IMR-90 (cell line): Measurements from ENCODE around the gene NREP. TPM values are rescaled to one million over a fixed set of nuclear protein-coding genes. Genes with fewer than 3 reads are reported as not detected.

Experiments used
- ATAC-seq: fragments of 200-7000 bp; cut with Tn5 transposase; 2 replicates; pipeline ENCODE4 v1.9.1; 2020; ENCODE audit warnings: low read depth, mild to moderate bottlenecking, moderate library complexity
- BruUV-seq: library from RNA; stranded (reverse); fragments of 400-500 nt; replicated peaks from 2 replicates; lab custom pipeline; 2021; lab: Mats Ljungman, UMichigan
- CTCF ChIA-PET: fragments of 300-600 bp; formaldehyde crosslinking; extraction: SDS; loops from one replicate; lab custom pipeline; 2021; ENCODE audit warnings: antibody characterized with exemption; lab: Yijun Ruan, JAX
- POLR2A ChIA-PET: fragments of 300-600 bp; sonication (Branson Sonifier 250); formaldehyde crosslinking; loops from one replicate; lab custom pipeline; 2022; ENCODE audit warnings: antibody characterized with exemption; ENCODE audit not compliant: unreplicated experiment; lab: Charles Lee
- DNase-seq: peaks from one replicate; pipeline ENCODE4 v3.0.0; 2013
- H2AFZ ChIP-seq: replicated peaks from 2 replicates; pipeline ENCODE3; 2013; ENCODE audit warnings: low read length, mild to moderate bottlenecking; ENCODE audit not compliant: poor library complexity
- H2AK5ac ChIP-seq: 2 replicates; pipeline ENCODE4 v1.6.1; 2013; ENCODE audit warnings: low read depth, low read length, inconsistent platforms
- H2AK9ac ChIP-seq: replicated peaks from 2 replicates; pipeline ENCODE3; 2013; ENCODE audit warnings: mild to moderate bottlenecking, low read depth, low read length, moderate library complexity; ENCODE audit not compliant: poor library complexity
- H2BK120ac ChIP-seq: 2 replicates; pipeline ENCODE4 v1.6.1; 2013; ENCODE audit warnings: low read depth, low read length, inconsistent platforms
- H2BK15ac ChIP-seq: 3 replicates; pipeline ENCODE4 v1.6.1; 2013; ENCODE audit warnings: low read depth, low read length, inconsistent platforms
- H2BK20ac ChIP-seq: 2 replicates; pipeline ENCODE4 v1.6.1; 2013; ENCODE audit warnings: low read depth, mild to moderate bottlenecking, inconsistent platforms, low read length, moderate library complexity
- H2BK5ac ChIP-seq: 2 replicates; pipeline ENCODE4 v1.6.1; 2013; ENCODE audit warnings: mild to moderate bottlenecking, low read depth, low read length, inconsistent platforms; ENCODE audit not compliant: poor library complexity, severe bottlenecking
- H3K14ac ChIP-seq: replicated peaks from 2 replicates; pipeline ENCODE4 v1.6.1; 2013; ENCODE audit warnings: low read depth, low read length, inconsistent platforms
- H3K18ac ChIP-seq: 2 replicates; pipeline ENCODE4 v1.6.1; 2013; ENCODE audit warnings: low read depth, low read length, control low read depth
- H3K23ac ChIP-seq: 2 replicates; pipeline ENCODE4 v1.6.1; 2013; ENCODE audit warnings: low read depth, low read length, inconsistent platforms
- H3K27ac ChIP-seq: 2 replicates; pipeline ENCODE4 v1.5.1; 2013; ENCODE audit warnings: mild to moderate bottlenecking, control low read depth, low read length; ENCODE audit not compliant: insufficient read depth
- H3K27me3 ChIP-seq: 2 replicates; pipeline ENCODE4 v1.6.1; 2013; ENCODE audit warnings: low read length; ENCODE audit not compliant: control insufficient read depth, insufficient read depth
- H3K36me3 ChIP-seq: 2 replicates; pipeline ENCODE4 v1.6.1; 2013; ENCODE audit warnings: low read length, mixed read lengths; ENCODE audit not compliant: control insufficient read depth, insufficient read depth
- H3K4ac ChIP-seq: 2 replicates; pipeline ENCODE4 v1.6.1; 2013; ENCODE audit warnings: low read depth, low read length, inconsistent platforms
- H3K4me1 ChIP-seq: 2 replicates; pipeline ENCODE4 v1.6.1; 2013; ENCODE audit warnings: low read length, mixed read lengths; ENCODE audit not compliant: control insufficient read depth, insufficient read depth
- H3K4me2 ChIP-seq: 2 replicates; pipeline ENCODE4 v1.6.1; 2013; ENCODE audit warnings: low read depth, mild to moderate bottlenecking, control low read depth, low read length, moderate library complexity
- H3K4me3 ChIP-seq: 2 replicates; pipeline ENCODE4 v1.5.1; 2013; ENCODE audit warnings: low read depth, mild to moderate bottlenecking, control low read depth, low read length, moderate library complexity; ENCODE audit not compliant: insufficient read depth
- H3K56ac ChIP-seq: 2 replicates; pipeline ENCODE4 v1.6.1; 2013; ENCODE audit warnings: low read length, inconsistent platforms; ENCODE audit not compliant: insufficient read depth; ENCODE audit errors: extremely low read depth
- H3K79me1 ChIP-seq, 2 experiments: 2 replicates each; pipeline ENCODE4 v1.6.1; 2013; ENCODE audit warnings: low read length in 2 of 2, inconsistent platforms in 1 of 2, low read depth in 1 of 2
- H3K9ac ChIP-seq: 2 replicates; pipeline ENCODE4 v1.6.1; 2013; ENCODE audit warnings: low read depth, low read length, control low read depth
- H3K9me1 ChIP-seq: 2 replicates; pipeline ENCODE4 v1.6.1; 2013; ENCODE audit warnings: low read length, inconsistent platforms; ENCODE audit not compliant: insufficient read depth
- H3K9me3 ChIP-seq: 2 replicates; pipeline ENCODE4 v1.6.1; 2013; ENCODE audit warnings: low read length; ENCODE audit not compliant: control insufficient read depth, insufficient read depth
- H4K20me1 ChIP-seq: 2 replicates; pipeline ENCODE4 v1.6.1; 2013; ENCODE audit warnings: low read length, inconsistent platforms; ENCODE audit not compliant: insufficient read depth
- H4K5ac ChIP-seq: 2 replicates; pipeline ENCODE4 v1.6.1; 2013; ENCODE audit warnings: mild to moderate bottlenecking, low read depth, low read length, control low read depth
- H4K8ac ChIP-seq, 2 experiments: 2 replicates each; pipeline ENCODE4 v1.6.1; 2013; ENCODE audit warnings: low read depth in 2 of 2, low read length in 2 of 2, control low read depth in 1 of 2, inconsistent platforms in 1 of 2
- H4K91ac ChIP-seq: 2 replicates; pipeline ENCODE4 v1.6.1; 2013; ENCODE audit warnings: low read depth, low read length, inconsistent platforms; ENCODE audit not compliant: insufficient read depth
- MAFK ChIP-seq: IDR thresholded peaks from 2 replicates; pipeline ENCODE4 v1.6.1; 2012; ENCODE audit warnings: low read depth, low read length, improper control_type of control experiment
- MXI1 ChIP-seq: IDR thresholded peaks from 2 replicates; pipeline ENCODE4 v1.6.1; 2012; ENCODE audit warnings: low read depth, mild to moderate bottlenecking, low read length, moderate library complexity, borderline replicate concordance
- WGBS, 2 experiments: methylation state at CpG; one replicate each; pipeline versions ENCODE4 v1.1.5 to v1.1.7; 2013; ENCODE audit warnings: missing lambda C conversion rate in 2 of 2; ENCODE audit not compliant: insufficient read length in 1 of 2; ENCODE audit errors: extremely low coverage in 2 of 2; 5-methylcytosine and 5-hydroxymethylcytosine counted together
- dilution Hi-C: fragments of 300-500 bp; cut with HindIII; formaldehyde crosslinking; loops from one replicate; pipeline ENCODE4 v1.14.3; 2018; ENCODE audit warnings: low sequenced_read_pairs; ENCODE audit not compliant: unreplicated experiment
- in situ Hi-C: fragments of 300-500 bp; cut with MboI; formaldehyde crosslinking; loops from 3 replicates; pipeline ENCODE4 v1.14.3; 2019; ENCODE audit warnings: low sequenced_read_pairs, inconsistent platforms, mixed read lengths
- intact Hi-C: fragments of 100-400 bp; cut with micrococcal nuclease; formaldehyde crosslinking; loops from 2 replicates; pipeline ENCODE4 v1.10.0; 2022
- polyA plus RNA-seq, 3 experiments: library from polyadenylated mRNA; depleted of rRNA; stranded (reverse); fragments of >200 nt; gene quantifications; 2 replicates each; pipeline ENCODE4 v1.2.3, GENCODE V29; 2012; ENCODE audit warnings: low replicate concordance in 1 of 3
- total RNA-seq: library from RNA; depleted of rRNA; stranded (reverse); fragments of >200 nt; gene quantifications from 2 replicates; pipeline ENCODE4 v1.2.3, GENCODE V29; 2012
- TF ChIP-seq, protein P1 (sequence below): conservative IDR thresholded peaks from 2 replicates; pipeline ENCODE4 v1.5.1; 2012; ENCODE audit warnings: mild to moderate bottlenecking, low read depth, low read length, improper control_type of control experiment
- TF ChIP-seq, protein P2 (sequence below): fragments of 150-350 bp; IDR thresholded peaks from 2 replicates; pipeline ENCODE4 v1.6.1; 2016; ENCODE audit warnings: low read depth, mild to moderate bottlenecking, low read length, moderate library complexity, borderline replicate concordance

The NREP gene
- total and polyA plus RNA-seq, 2 of the 4 experiments (the other 2 are of a cell fraction): 178 to 277 TPM

DNA sequence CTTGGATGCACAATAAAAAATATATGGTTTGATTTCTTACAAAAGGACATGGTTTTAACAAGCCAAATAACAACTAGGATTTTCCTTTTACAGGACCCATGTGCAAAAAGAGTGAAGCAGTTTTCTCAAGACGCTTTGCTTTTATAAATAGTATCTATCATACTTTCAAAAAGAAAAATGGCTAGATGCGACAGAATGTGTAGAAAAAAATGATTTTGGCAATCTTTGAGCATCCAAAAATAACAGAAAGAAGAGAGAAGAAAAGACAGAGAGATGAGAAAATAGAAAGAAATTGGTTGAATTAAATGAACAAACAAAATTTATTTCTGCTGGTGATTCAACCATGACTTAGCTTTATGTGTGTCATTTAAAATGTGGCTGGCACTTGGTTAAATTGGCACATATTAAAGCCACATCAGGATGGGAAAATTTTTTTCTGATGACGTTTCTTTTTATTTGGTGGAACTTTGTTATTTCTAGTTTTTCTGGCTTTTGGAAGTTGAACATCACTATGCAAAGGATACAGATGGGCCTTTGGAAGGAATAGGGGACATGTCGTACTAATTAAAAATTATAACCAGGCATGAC lies 35.6 kb upstream of the NREP start:
- no peak overlapping the region for H3K14ac ChIP-seq
- H3K18ac ChIP-seq: no peak overlapping the region
- H3K36me3 ChIP-seq: no peaks in the 10 kb centered on the region
- H3K27ac ChIP-seq: no peak overlapping the region
- no peak overlapping the region for H2AK9ac ChIP-seq
- peak; percentile 29 for DNase-seq
- no peak overlapping the region for H4K5ac ChIP-seq
- no peak overlapping the region for H3K4me3 ChIP-seq
- no peaks in the 10 kb centered on the region for H4K20me1 ChIP-seq
- no TSS peak for BruUV-seq
- no peak overlapping the region for H2BK120ac ChIP-seq
- H3K56ac ChIP-seq: no peak overlapping the region
- dilution Hi-C loops (no loop called here), intact Hi-C loops (no loop called here), in situ Hi-C loops (no loop called here)
- no peaks in the 10 kb centered on the region for H3K9me3 ChIP-seq
- no peak overlapping the region for H2AFZ ChIP-seq
- H3K27me3 ChIP-seq: no peaks in the 10 kb centered on the region
- no peak overlapping the region for H3K23ac ChIP-seq
- WGBS, 2 experiments: no CpG with 5 or more reads among the region's 4 CpGs
- no peak for ATAC-seq
- no peak overlapping the region for H2BK20ac ChIP-seq
- no peak overlapping the region for H3K4ac ChIP-seq
- POLR2A ChIA-PET: no interaction called here
- H2BK5ac ChIP-seq: no peak overlapping the region
- no peak overlapping the region for H3K4me2 ChIP-seq
- TF ChIP-seq MAFK: peak; percentile 30
- TF ChIP-seq, protein P1, sequence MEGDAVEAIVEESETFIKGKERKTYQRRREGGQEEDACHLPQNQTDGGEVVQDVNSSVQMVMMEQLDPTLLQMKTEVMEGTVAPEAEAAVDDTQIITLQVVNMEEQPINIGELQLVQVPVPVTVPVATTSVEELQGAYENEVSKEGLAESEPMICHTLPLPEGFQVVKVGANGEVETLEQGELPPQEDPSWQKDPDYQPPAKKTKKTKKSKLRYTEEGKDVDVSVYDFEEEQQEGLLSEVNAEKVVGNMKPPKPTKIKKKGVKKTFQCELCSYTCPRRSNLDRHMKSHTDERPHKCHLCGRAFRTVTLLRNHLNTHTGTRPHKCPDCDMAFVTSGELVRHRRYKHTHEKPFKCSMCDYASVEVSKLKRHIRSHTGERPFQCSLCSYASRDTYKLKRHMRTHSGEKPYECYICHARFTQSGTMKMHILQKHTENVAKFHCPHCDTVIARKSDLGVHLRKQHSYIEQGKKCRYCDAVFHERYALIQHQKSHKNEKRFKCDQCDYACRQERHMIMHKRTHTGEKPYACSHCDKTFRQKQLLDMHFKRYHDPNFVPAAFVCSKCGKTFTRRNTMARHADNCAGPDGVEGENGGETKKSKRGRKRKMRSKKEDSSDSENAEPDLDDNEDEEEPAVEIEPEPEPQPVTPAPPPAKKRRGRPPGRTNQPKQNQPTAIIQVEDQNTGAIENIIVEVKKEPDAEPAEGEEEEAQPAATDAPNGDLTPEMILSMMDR: no peak
- TF ChIP-seq, protein P2, sequence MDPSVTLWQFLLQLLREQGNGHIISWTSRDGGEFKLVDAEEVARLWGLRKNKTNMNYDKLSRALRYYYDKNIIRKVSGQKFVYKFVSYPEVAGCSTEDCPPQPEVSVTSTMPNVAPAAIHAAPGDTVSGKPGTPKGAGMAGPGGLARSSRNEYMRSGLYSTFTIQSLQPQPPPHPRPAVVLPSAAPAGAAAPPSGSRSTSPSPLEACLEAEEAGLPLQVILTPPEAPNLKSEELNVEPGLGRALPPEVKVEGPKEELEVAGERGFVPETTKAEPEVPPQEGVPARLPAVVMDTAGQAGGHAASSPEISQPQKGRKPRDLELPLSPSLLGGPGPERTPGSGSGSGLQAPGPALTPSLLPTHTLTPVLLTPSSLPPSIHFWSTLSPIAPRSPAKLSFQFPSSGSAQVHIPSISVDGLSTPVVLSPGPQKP: no peak
- TF ChIP-seq MXI1: no peak
- CTCF ChIA-PET: no interaction called here
- H3K9ac ChIP-seq: no peak overlapping the region
- H2AK5ac ChIP-seq: no peak overlapping the region
- no peak overlapping the region for H4K8ac ChIP-seq
- H3K9me1 ChIP-seq: no peaks in the 10 kb centered on the region
- no peaks in the 10 kb centered on the region for H3K4me1 ChIP-seq
- no peaks in the 10 kb centered on the region for H3K79me1 ChIP-seq
- H4K91ac ChIP-seq: no peak overlapping the region
- H2BK15ac ChIP-seq: no peak overlapping the region
